ENCODE data around the gene RERE.

DNA sequence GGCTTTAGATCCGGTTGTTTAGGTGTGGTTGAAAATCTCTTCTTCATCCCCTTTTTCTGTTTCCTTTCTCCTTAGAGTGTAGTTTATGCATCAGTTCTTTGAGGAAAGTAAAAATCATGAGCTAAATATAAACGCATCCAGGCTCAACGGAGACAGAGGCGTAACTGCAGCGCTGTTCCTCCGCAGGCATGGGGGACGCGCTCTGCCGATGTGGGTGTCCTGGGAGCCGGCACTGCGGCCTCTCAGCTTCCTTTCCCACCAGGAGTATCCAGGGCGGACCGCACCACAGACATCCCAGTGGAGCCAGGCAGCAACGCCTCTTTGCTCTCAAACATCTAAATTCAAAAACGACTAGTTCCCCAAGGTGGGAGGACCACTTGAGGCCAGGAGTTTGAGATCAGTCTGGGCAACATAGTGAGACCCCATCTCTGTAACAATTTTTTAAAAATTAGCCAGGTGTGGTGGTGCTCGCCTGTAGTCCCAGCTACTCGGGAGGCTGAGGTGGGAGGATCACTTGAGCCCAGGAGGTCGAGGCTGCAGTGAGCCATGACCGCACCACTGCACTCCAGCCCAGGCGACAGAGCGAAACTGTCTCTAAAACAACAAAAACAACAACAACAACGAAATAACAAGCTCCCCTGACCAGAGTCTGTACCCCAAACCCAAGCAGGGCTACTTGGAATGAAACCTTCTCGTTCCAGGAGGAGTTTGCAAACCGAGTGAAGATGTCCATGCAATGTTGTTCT, 483.2 kb downstream of the RERE start:
- TF ChIP-seq EZH2 (IDR thresholded peaks at IDR 0.05) (no peak), POLR2AphosphoS5 (IDR thresholded peaks at IDR 0.05; ENCODE audit: borderline replicate concordance, low read depth, low read length) (no peak)

All from SK-N-MC (cell line).